Prostate gland (tissue), 2 donors: Measurements from ENCODE around the gene TAAR1.

ENCODE experiments used
- POLR2A ChIP-seq: fragments of 450-650 bp; IDR thresholded peaks from one replicate; pipeline ENCODE4 v1.6.1; 2016; ENCODE audit warnings: antibody characterized with exemption, mild to moderate bottlenecking
- TF ChIP-seq, protein P1 (sequence below), 4 experiments: fragments of 200-600 bp in 2 of 4; fragments of 450-650 bp in 2 of 4; sonication (generic) in 2 of 4; IDR thresholded peaks; 1 replicate in 3 of 4; 2 replicates in 1 of 4; pipeline ENCODE4 v1.5.1; 2016 to 2019; ENCODE audit warnings: antibody characterized with exemption in 4 of 4, mild to moderate bottlenecking in 2 of 4, moderate library complexity in 2 of 4

DNA sequence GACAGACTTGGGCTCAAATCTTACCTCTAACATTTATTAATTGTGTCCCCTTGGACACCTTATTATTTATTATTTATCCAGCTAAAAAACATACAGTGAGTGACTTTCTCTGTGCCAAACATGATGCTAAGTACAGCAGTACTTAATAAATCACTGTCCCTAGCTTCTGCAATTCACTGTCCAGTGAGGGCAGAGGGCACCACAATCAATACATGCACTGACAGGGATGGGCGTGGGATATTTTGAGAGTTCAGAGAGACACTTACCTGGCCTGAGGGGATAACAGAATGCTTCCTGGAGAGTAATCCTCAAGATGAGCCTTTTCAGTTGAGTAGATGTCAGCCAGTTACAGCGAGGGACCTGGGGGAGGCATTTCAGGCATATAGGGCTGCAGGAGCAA lies 25.6 kb downstream of the TAAR1 start:
- TF ChIP-seq, protein P1, sequence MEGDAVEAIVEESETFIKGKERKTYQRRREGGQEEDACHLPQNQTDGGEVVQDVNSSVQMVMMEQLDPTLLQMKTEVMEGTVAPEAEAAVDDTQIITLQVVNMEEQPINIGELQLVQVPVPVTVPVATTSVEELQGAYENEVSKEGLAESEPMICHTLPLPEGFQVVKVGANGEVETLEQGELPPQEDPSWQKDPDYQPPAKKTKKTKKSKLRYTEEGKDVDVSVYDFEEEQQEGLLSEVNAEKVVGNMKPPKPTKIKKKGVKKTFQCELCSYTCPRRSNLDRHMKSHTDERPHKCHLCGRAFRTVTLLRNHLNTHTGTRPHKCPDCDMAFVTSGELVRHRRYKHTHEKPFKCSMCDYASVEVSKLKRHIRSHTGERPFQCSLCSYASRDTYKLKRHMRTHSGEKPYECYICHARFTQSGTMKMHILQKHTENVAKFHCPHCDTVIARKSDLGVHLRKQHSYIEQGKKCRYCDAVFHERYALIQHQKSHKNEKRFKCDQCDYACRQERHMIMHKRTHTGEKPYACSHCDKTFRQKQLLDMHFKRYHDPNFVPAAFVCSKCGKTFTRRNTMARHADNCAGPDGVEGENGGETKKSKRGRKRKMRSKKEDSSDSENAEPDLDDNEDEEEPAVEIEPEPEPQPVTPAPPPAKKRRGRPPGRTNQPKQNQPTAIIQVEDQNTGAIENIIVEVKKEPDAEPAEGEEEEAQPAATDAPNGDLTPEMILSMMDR (IDR thresholded peaks at IDR 0.05): no peak
- no peak for TF ChIP-seq POLR2A
